ENCODE data around the gene CACHD1.

Gene CACHD1

DNA sequence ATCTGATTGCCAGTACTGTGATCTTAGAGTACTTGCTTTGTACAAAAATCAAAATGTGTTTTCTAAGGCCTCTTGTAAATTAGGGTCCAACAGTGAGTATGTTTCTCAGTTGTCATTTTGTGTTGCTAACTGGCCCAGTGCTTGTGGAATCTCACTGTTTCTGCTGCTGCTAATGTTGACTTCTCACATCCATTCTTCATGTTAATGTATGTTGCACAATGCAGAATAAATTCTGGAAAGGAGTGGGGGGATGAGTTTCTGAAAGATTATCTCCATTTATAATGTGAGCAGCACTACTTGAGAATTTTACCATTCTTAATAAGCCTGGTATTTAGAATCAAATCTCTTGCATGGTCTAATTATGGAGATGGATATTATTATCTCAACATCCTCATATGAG lies 57.9 kb downstream of the CACHD1 start:
- Mint-ChIP-seq H3K4me1 (peaks cover 70% of the 10 kb centered on the region), H3K36me3 (ENCODE audit: low read depth) (peaks cover 25% of the 10 kb centered on the region), H3K4me3 (no peak overlapping the region), H3K27me3 (ENCODE audit: low read depth, poor library complexity) (no peaks in the 10 kb centered on the region), H3K9me3 (peaks cover 4% of the 10 kb centered on the region), H3K27ac (no peak overlapping the region)
- no peak for DNase-seq
- TF ChIP-seq, protein P1, sequence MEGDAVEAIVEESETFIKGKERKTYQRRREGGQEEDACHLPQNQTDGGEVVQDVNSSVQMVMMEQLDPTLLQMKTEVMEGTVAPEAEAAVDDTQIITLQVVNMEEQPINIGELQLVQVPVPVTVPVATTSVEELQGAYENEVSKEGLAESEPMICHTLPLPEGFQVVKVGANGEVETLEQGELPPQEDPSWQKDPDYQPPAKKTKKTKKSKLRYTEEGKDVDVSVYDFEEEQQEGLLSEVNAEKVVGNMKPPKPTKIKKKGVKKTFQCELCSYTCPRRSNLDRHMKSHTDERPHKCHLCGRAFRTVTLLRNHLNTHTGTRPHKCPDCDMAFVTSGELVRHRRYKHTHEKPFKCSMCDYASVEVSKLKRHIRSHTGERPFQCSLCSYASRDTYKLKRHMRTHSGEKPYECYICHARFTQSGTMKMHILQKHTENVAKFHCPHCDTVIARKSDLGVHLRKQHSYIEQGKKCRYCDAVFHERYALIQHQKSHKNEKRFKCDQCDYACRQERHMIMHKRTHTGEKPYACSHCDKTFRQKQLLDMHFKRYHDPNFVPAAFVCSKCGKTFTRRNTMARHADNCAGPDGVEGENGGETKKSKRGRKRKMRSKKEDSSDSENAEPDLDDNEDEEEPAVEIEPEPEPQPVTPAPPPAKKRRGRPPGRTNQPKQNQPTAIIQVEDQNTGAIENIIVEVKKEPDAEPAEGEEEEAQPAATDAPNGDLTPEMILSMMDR (IDR thresholded peaks at IDR 0.05), result no peak

DNA sequence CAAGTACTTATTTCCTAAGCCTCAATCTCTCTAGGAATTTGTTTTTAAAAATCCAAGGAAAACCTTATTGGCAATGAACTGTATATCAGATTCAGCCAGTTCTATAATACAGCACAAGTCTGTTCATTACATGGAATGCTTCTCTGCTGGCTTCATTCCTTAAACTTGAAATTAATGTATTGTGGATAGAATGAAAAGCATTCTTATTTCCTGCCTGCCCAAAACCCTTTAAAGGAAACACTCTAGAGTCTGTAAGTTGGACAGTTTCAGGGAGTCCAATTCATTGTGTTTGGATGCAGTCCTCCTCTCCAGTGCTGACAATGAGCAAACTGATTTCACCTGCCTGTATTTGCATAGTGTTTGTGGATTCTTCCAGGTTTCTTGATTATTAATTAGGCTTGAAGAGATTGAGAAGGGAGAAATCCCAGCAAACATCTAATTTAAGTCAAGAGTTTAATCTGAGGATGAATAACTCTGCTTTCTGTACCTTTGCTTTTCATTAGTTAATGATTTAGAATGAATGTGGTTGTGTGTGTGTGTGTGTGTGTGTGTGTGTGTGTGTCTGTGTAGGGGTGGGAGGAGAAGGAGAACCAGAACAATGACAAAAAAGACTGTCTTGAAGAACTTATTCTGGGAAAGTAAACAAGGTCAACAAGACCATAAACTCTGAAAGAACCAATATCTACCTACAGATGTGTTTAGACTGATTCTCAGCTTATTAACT lies 61.2 kb downstream of the CACHD1 start:
- Mint-ChIP-seq H3K9me3 (peaks cover 10% of the 10 kb centered on the region), H3K36me3 (ENCODE audit: low read depth) (peaks cover 34% of the 10 kb centered on the region), H3K27me3 (ENCODE audit: low read depth, poor library complexity) (peaks cover 4% of the 10 kb centered on the region), H3K27ac (peak overlapping the region; percentile 13), H3K4me3 (no peak overlapping the region), H3K4me1 (peaks cover 43% of the 10 kb centered on the region)
- TF ChIP-seq, protein P1 (IDR thresholded peaks at IDR 0.05), result no peak
- DNase-seq, result no peak

DNA sequence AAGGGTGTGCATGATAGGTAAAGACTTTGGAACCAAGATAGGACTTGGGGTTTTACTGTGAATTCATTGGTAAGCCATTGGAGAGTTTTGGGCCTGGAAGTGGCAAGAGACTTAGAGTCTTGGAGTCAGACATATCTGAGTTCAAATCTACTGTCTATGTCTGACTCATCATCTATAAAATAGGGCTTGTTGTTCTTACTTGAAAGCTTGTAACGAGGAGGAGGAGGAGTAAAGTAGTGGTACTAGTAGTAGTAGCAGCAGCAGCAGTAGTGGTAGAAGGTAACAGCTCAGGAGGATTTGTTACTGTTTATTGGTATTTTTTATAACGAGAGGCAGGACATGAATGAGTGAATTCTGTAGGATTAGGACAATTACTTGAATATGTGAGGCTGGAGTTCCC lies 62.7 kb downstream of the CACHD1 start:
- TF ChIP-seq, protein P1 (IDR thresholded peaks at IDR 0.05), result no peak
- Mint-ChIP-seq H3K4me3 (no peak overlapping the region), H3K27ac (peak overlapping the region; percentile 30), H3K36me3 (ENCODE audit: low read depth) (peaks cover 34% of the 10 kb centered on the region), H3K27me3 (ENCODE audit: low read depth, poor library complexity) (peaks cover 4% of the 10 kb centered on the region), H3K9me3 (peaks cover 10% of the 10 kb centered on the region), H3K4me1 (peaks cover 43% of the 10 kb centered on the region)
- no peak for DNase-seq

DNA sequence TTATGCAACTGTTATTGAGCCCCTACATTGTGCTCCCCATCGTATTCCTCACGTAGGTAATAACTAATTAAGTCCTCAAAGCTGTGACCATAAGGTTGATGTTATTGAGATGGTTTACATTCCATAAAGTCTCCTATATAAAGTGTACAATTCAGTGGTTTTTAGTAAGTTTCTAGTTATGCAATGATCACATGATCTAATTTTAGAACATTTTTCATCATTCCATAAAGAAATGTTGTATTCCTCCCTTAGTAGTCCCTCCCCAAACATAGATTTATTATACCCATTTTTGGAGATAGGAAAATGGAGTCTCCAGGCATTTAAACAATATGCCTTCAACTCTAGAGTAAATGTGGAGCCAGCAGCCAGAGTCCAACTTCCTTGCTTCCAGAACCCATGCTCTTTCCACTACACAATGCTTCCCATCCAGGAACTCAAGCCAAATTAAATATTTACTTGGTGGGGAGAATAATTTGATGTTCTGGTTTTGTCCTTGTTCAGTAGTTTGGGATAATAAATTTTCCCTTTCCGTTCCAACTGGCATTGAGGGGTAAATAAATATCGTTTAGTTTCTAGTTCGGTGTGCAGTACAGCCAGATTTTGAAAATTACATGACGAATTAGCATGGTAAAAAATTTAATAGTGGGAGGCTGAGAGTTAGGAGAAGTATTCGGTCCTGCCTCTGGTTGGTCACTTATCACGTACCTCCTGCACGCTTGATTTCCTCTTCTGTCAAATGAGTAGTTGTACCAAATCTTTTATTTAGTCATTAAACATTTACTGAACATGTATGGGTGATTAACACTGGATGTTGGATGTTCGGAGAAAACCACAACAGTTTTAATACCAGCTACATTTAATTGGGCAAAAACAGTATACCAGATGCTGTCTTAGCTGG lies 66.3 kb downstream of the CACHD1 start:
- Mint-ChIP-seq H3K27ac (peak overlapping the region; percentile 36), H3K9me3 (peaks cover 10% of the 10 kb centered on the region)
- no peak for DNase-seq

DNA sequence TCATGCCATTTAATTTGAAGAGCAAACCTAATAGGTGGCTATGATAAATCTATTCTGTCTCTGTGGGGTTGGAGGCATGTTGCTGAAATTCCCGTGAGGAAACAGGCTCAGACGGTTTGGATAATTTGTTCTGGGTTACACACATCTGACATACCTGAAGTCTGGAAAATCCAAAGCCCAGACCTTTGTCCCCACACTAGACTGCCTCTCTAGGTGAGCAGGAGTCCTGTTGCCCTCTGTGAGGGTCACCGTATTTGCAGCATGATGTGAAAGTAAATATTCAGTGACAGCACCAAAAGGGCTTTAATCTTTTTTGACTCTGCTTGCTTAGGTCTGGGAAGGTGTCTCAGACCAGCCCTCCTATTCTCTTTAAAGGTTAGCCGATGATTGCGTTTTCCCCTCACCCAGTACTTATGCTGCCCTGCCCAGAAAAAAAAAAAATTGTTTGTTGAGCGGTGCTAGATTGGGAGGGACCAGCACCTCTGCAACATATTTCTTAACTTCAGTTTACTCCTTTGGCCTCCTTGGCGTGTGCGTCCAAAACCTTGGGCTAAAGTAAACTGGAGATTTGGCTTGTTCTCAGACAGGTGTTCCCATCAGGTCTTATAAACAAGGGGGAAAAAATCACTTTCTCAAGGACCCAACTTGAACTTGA lies 67.0 kb downstream of the CACHD1 start:
- Mint-ChIP-seq H3K36me3 (ENCODE audit: low read depth) (peaks cover 18% of the 10 kb centered on the region), H3K27ac (peak overlapping the region; percentile 78), H3K9me3 (peaks cover 10% of the 10 kb centered on the region), H3K4me1 (peaks cover 63% of the 10 kb centered on the region), H3K4me3 (peak overlapping the region; percentile 15), H3K27me3 (ENCODE audit: low read depth, poor library complexity) (peaks cover 4% of the 10 kb centered on the region)
- TF ChIP-seq, protein P1 (IDR thresholded peaks at IDR 0.05), result no peak
- DNase-seq, result no peak

More for the DNA sequence above, 66.3 kb downstream of the CACHD1 start:
- TF ChIP-seq, protein P1 (IDR thresholded peaks at IDR 0.05), result no peak
- no peak overlapping the region for H3K4me3 Mint-ChIP-seq
- H3K27me3 Mint-ChIP-seq (ENCODE audit: low read depth, poor library complexity), result peaks cover 4% of the 10 kb centered on the region
- peaks cover 25% of the 10 kb centered on the region for H3K36me3 Mint-ChIP-seq (ENCODE audit: low read depth)
- peaks cover 66% of the 10 kb centered on the region for H3K4me1 Mint-ChIP-seq

Measured in nephron progenitor cell (in vitro differentiated cells).